Vagina (tissue), 2 donors: ENCODE measurements around the gene BRPF3. TPM values are rescaled to one million over a fixed set of nuclear protein-coding genes. Genes with fewer than 3 reads are reported as not detected.

Experiments used
- DNase-seq, 2 donors: peaks; one replicate each; pipeline ENCODE4 v3.0.0-alpha.2; 2017; ENCODE audit errors: extremely low spot score in 2 of 2
- H3K27ac ChIP-seq: fragments of 200-600 bp; sonication (generic); one replicate; pipeline ENCODE4 v1.5.1; 2019
- H3K27me3 ChIP-seq: fragments of 200-600 bp; sonication (generic); one replicate; pipeline ENCODE4 v1.5.1; 2019
- H3K36me3 ChIP-seq, 2 donors: fragments of 200-600 bp; sonication (generic); one replicate each; pipeline ENCODE4 v1.5.1; 2017 to 2019
- H3K4me1 ChIP-seq: fragments of 200-600 bp; sonication (generic); one replicate; pipeline ENCODE4 v1.5.1; 2019
- H3K4me3 ChIP-seq, 2 donors: fragments of 200-600 bp; sonication (generic); 1 replicate in 1 of 2; 2 replicates in 1 of 2; pipeline ENCODE4 v1.5.1; 2016 to 2019
- H3K9me3 ChIP-seq: fragments of 200-600 bp; sonication (generic); one replicate; pipeline ENCODE4 v1.5.1; 2019
- POLR2A ChIP-seq, 2 donors: fragments of 450-650 bp; IDR thresholded peaks; one replicate each; pipeline ENCODE4 v1.6.1; 2017; ENCODE audit warnings: antibody characterized with exemption in 2 of 2, mild to moderate bottlenecking in 2 of 2, moderate library complexity in 2 of 2
- POLR2AphosphoS5 ChIP-seq, 2 donors: sonication (generic); formaldehyde crosslinking; IDR thresholded peaks; one replicate each; pipeline ENCODE4 v1.9.0; 2017; ENCODE audit warnings: antibody characterized with exemption in 2 of 2, mild to moderate bottlenecking in 2 of 2, low read depth in 1 of 2; ENCODE audit not compliant: insufficient read depth in 1 of 2
- intact Hi-C: fragments of 100-400 bp; cut with DNase I; formaldehyde crosslinking; loops from one replicate; pipeline ENCODE4 v1.15.1; 2023
- total RNA-seq: library from RNA; depleted of rRNA; stranded (reverse); fragments of >200 nt; gene quantifications from one replicate; pipeline ENCODE4 v1.2.3, GENCODE V29; 2016
- TF ChIP-seq, protein P1 (sequence below), 3 experiments: fragments of 450-650 bp in 2 of 3; fragments of 200-600 bp in 1 of 3; sonication (generic) in 1 of 3; IDR thresholded peaks; one replicate each; pipeline ENCODE4 v1.5.1; 2017 to 2019; ENCODE audit warnings: antibody characterized with exemption in 3 of 3, mild to moderate bottlenecking in 2 of 3, moderate library complexity in 2 of 3

The BRPF3 gene
- total RNA-seq, 1 donor from 2014 or later, result 18.7 TPM

GRCh38 chr6:36177166-36177565, 19.4 kb upstream of the BRPF3 start:
- no peaks in the 10 kb centered on the region for H3K4me1 ChIP-seq

DNA sequence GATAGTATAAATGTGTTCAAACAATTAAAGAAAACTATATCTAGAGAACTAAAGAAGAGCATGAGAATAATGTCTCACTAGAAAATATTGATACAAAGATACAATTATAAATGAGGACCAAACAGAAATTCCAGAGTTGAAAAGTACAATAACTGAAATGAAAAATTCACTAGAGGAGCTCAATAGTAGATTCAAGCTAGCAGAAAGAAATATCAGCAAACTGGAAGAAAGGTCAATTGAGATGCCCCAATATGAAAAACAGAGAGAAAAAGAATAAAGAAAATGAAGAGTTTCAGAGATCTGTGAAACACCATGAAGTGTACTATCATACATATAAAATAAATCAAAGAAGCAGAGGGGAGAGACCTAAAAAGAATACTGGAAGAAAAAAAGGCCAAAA, 18.0 kb upstream of the BRPF3 start:
- no peak overlapping the region for H3K4me3 ChIP-seq
- TF ChIP-seq, protein P1, sequence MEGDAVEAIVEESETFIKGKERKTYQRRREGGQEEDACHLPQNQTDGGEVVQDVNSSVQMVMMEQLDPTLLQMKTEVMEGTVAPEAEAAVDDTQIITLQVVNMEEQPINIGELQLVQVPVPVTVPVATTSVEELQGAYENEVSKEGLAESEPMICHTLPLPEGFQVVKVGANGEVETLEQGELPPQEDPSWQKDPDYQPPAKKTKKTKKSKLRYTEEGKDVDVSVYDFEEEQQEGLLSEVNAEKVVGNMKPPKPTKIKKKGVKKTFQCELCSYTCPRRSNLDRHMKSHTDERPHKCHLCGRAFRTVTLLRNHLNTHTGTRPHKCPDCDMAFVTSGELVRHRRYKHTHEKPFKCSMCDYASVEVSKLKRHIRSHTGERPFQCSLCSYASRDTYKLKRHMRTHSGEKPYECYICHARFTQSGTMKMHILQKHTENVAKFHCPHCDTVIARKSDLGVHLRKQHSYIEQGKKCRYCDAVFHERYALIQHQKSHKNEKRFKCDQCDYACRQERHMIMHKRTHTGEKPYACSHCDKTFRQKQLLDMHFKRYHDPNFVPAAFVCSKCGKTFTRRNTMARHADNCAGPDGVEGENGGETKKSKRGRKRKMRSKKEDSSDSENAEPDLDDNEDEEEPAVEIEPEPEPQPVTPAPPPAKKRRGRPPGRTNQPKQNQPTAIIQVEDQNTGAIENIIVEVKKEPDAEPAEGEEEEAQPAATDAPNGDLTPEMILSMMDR (IDR thresholded peaks at IDR 0.05), result no peak
- no peak for TF ChIP-seq POLR2A (IDR thresholded peaks at IDR 0.05)
- TF ChIP-seq POLR2AphosphoS5 (IDR thresholded peaks at IDR 0.05; ENCODE audit: insufficient read depth in 1 of 2, low read depth in 1 of 2), result no peak
- DNase-seq, result no peak
- intact Hi-C loops, result no loop called here
- H3K36me3 ChIP-seq, result no peaks in the 10 kb centered on the region
- no peaks in the 10 kb centered on the region for H3K4me1 ChIP-seq
- no peaks in the 10 kb centered on the region for H3K27me3 ChIP-seq
- H3K27ac ChIP-seq, result no peak overlapping the region
- no peaks in the 10 kb centered on the region for H3K9me3 ChIP-seq

More at GRCh38 chr6:36177166-36177565, 19.4 kb upstream of the BRPF3 start:
- Histone ChIP-seq H3K27ac (no peak overlapping the region), H3K9me3 (no peaks in the 10 kb centered on the region), H3K4me3 (no peak overlapping the region), H3K36me3 (no peaks in the 10 kb centered on the region), H3K27me3 (no peaks in the 10 kb centered on the region)
- intact Hi-C loops, result no loop called here
- DNase-seq, result no peak
- no peak for TF ChIP-seq POLR2A (IDR thresholded peaks at IDR 0.05)
- TF ChIP-seq, protein P1 (IDR thresholded peaks at IDR 0.05), result no peak
- TF ChIP-seq POLR2AphosphoS5 (IDR thresholded peaks at IDR 0.05; ENCODE audit: insufficient read depth in 1 of 2, low read depth in 1 of 2), result no peak

- Histone ChIP-seq H3K27me3 (no peaks in the 10 kb centered on the region), H3K9me3 (no peaks in the 10 kb centered on the region), H3K4me1 (no peaks in the 10 kb centered on the region), H3K36me3 (no peaks in the 10 kb centered on the region), H3K4me3 (no peak overlapping the region), H3K27ac (no peak overlapping the region)
- intact Hi-C loops, result no loop called here
- no peak for DNase-seq
- TF ChIP-seq, protein P1 (IDR thresholded peaks at IDR 0.05), result no peak
- no peak for TF ChIP-seq POLR2AphosphoS5 (IDR thresholded peaks at IDR 0.05; ENCODE audit: insufficient read depth in 1 of 2, low read depth in 1 of 2)
- TF ChIP-seq POLR2A (IDR thresholded peaks at IDR 0.05), result no peak
Observed at GRCh38 chr6:36180126-36180525, 16.4 kb upstream of the BRPF3 start.

DNA sequence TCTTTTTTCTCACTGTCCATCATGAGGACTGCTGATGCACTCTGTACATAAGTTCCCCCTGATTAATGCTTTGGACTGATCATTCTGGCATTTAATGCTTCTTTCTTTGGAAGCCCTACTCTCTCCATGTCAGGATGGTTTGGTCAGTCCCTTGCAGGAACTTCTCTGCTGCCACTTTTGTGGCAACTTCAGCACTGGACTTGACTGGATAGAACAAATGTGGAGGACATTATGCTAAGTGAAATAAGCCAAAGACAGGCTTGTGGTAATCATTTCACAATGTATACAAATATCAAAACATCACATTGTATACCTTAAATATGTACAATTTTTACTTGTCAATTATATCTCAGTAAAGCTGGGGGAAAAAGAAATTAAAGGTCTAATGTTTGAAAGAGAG, 12.2 kb upstream of the BRPF3 start:
- Histone ChIP-seq H3K36me3 (no peaks in the 10 kb centered on the region), H3K27me3 (no peaks in the 10 kb centered on the region), H3K4me1 (no peaks in the 10 kb centered on the region), H3K9me3 (no peaks in the 10 kb centered on the region), H3K27ac (no peak overlapping the region), H3K4me3 (no peak overlapping the region)
- TF ChIP-seq POLR2A (IDR thresholded peaks at IDR 0.05), result no peak
- no peak for TF ChIP-seq POLR2AphosphoS5 (IDR thresholded peaks at IDR 0.05; ENCODE audit: insufficient read depth in 1 of 2, low read depth in 1 of 2)
- TF ChIP-seq, protein P1 (IDR thresholded peaks at IDR 0.05), result no peak
- intact Hi-C loops, result no loop called here
- DNase-seq, result no peak

DNA sequence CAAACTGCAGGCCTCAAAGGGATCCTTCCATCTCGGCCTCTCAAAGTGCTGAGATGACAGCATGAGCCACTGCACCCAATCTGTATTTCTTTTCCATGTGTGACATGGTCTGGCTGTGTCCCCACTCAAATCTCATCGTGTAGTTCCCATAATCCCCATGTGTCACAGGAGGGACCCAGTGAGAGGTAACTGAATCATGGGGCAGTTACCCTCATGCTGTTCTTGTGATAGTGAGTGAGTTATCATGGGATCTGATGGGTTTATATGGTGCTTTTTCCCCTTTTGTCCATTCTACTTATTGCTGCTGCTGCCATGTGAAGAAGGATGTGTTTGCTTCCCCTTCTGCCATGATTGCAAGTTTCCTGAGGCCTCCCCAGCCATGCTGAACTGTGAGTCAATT, 10.3 kb upstream of the BRPF3 start:
- no peak overlapping the region for H3K27ac ChIP-seq
- DNase-seq, result no peak
- H3K9me3 ChIP-seq, result no peaks in the 10 kb centered on the region
- no peaks in the 10 kb centered on the region for H3K27me3 ChIP-seq
- no peaks in the 10 kb centered on the region for H3K4me1 ChIP-seq
- H3K36me3 ChIP-seq, result no peaks in the 10 kb centered on the region
- TF ChIP-seq POLR2AphosphoS5 (IDR thresholded peaks at IDR 0.05; ENCODE audit: insufficient read depth in 1 of 2, low read depth in 1 of 2) (no peak), POLR2A (IDR thresholded peaks at IDR 0.05) (no peak)
- TF ChIP-seq, protein P1 (IDR thresholded peaks at IDR 0.05), result no peak
- no peak overlapping the region for H3K4me3 ChIP-seq
- intact Hi-C loops, result no loop called here
